Measurements from ENCODE around the gene TMEM121. TPM values are rescaled to one million over a fixed set of nuclear protein-coding genes. Genes with fewer than 3 reads are reported as not detected.

TMEM121 gene
- total RNA-seq, 2 experiments from 2014 or later, result 0.21 to 0.25 TPM

DNA sequence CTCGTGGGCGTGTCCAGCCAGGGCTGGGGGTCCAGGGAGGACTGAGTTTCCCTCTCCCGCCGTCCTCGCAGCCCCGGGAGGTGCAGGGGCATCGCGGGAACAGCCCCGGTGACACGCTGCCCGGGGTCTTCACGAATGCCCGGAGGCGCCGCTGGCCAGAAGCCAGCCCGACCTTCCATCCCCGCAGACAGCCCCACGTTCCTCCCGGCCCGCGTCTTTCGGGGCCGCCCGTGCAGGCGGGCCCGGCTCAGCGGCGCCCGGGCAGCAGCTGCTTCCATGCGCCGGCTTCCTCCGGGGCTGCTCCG, 36.2 kb upstream of the TMEM121 start:
- intact Hi-C loops (cut with micrococcal nuclease; ENCODE audit: unreplicated experiment), result loop anchor here (1.0 to 2.0 kb wide), 2 partner anchors 43 to 119 kb away; no protein-coding TSS in a partner anchor
- H3K4me3 ChIP-seq (ENCODE audit: low read depth, low read length, poor library complexity, severe bottlenecking), result peak overlapping the region; percentile 87
- ChIA-PET POLR2A (no interaction called here), CTCF (ENCODE audit: unreplicated experiment) (interaction anchor here (1.0 kb wide), 1 partner anchor 9 kb away, joined by 5 read pairs; no protein-coding TSS in a partner anchor)
- peaks cover 4% of the 10 kb centered on the region; the same call in 1 of the 2 replicates for H4K20me1 ChIP-seq (ENCODE audit: insufficient read depth, low read length)
- H3K4me1 ChIP-seq (ENCODE audit: insufficient read depth, low read length, poor library complexity, severe bottlenecking), result peaks cover 37% of the 10 kb centered on the region
- no peaks in the 10 kb centered on the region for H3K9me2 ChIP-seq (ENCODE audit: insufficient read depth, low read length)
- H3K79me2 ChIP-seq (ENCODE audit: insufficient read depth, low read depth, low read length), result 0 out of 2 replicates have a peak, but pooled peaks cover 6% of the 10 kb centered on the region
- no TSS peak for BruUV-seq (replicated peaks)
- H2AFZ ChIP-seq (ENCODE audit: low read length), result peak overlapping the region; percentile 68
- H3K27ac ChIP-seq (ENCODE audit: low read depth, low read length, poor library complexity, severe bottlenecking), result peak overlapping the region; percentile 72
- H3K4me2 ChIP-seq (ENCODE audit: low read length), result peak overlapping the region; percentile 87
- peaks cover 11% of the 10 kb centered on the region; the same call in 1 of the 2 replicates for H3K36me3 ChIP-seq (ENCODE audit: insufficient read depth, low read length)
- no peaks in the 10 kb centered on the region for H3K9me3 ChIP-seq (ENCODE audit: low read length)
- no peak for DNase-seq (ENCODE audit: low spot score)
- no peak for TF ChIP-seq EZH2phosphoT487 (IDR thresholded peaks at IDR 0.05; ENCODE audit: borderline replicate concordance, low read depth, low read length)
- TF ChIP-seq, protein P1, sequence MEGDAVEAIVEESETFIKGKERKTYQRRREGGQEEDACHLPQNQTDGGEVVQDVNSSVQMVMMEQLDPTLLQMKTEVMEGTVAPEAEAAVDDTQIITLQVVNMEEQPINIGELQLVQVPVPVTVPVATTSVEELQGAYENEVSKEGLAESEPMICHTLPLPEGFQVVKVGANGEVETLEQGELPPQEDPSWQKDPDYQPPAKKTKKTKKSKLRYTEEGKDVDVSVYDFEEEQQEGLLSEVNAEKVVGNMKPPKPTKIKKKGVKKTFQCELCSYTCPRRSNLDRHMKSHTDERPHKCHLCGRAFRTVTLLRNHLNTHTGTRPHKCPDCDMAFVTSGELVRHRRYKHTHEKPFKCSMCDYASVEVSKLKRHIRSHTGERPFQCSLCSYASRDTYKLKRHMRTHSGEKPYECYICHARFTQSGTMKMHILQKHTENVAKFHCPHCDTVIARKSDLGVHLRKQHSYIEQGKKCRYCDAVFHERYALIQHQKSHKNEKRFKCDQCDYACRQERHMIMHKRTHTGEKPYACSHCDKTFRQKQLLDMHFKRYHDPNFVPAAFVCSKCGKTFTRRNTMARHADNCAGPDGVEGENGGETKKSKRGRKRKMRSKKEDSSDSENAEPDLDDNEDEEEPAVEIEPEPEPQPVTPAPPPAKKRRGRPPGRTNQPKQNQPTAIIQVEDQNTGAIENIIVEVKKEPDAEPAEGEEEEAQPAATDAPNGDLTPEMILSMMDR (conservative IDR thresholded peaks at IDR 0.05; ENCODE audit: low read length), result no peak

GRCh38 chr14:105490572-105491365, 35.6 kb upstream of the TMEM121 start, which contains the start of gene TEDC1:
Gene TEDC1, plus strand, starts transcription at chr14:105491246. Its CDS starts 130 bp downstream, at chr14:105491376.
- Histone ChIP-seq H3K9me2 (ENCODE audit: insufficient read depth, low read length) (no peaks in the 10 kb centered on the region), H2AFZ (ENCODE audit: low read length) (peak within 1 kb of the TSS; percentile 68), H4K20me1 (ENCODE audit: insufficient read depth, low read length) (peaks cover 4% of the 10 kb centered on the region; the same call in 1 of the 2 replicates), H3K4me2 (ENCODE audit: low read length) (peak within 1 kb of the TSS; percentile 87), H3K79me2 (ENCODE audit: insufficient read depth, low read depth, low read length) (0 out of 2 replicates have a peak, but pooled peaks cover 6% of the 10 kb centered on the region), H3K4me1 (ENCODE audit: insufficient read depth, low read length, poor library complexity, severe bottlenecking) (peaks cover 37% of the 10 kb centered on the region), H3K27ac (ENCODE audit: low read depth, low read length, poor library complexity, severe bottlenecking) (peak within 1 kb of the TSS; percentile 80), H3K36me3 (ENCODE audit: insufficient read depth, low read length) (peaks cover 11% of the 10 kb centered on the region; the same call in 1 of the 2 replicates), H3K9me3 (ENCODE audit: low read length) (no peaks in the 10 kb centered on the region), H3K4me3 (ENCODE audit: low read depth, low read length, poor library complexity, severe bottlenecking) (peak within 1 kb of the TSS; percentile 96)
- ChIA-PET CTCF (ENCODE audit: unreplicated experiment) (interaction anchor here (0.9 to 1.0 kb wide), 2 partner anchors 10 kb away, joined by 5 to 6 read pairs; no protein-coding TSS in a partner anchor), POLR2A (no interaction called here)
- peak; percentile 100 for DNase-seq (ENCODE audit: low spot score)
- BruUV-seq (replicated peaks), result no TSS peak
- intact Hi-C loops (cut with micrococcal nuclease; ENCODE audit: unreplicated experiment), result loop anchor here (1.0 to 2.0 kb wide), 3 partner anchors 42 to 119 kb away; partner anchors contain the start of gene TEX22
- TF ChIP-seq, protein P1 (conservative IDR thresholded peaks at IDR 0.05; ENCODE audit: low read length), result peak; percentile 68
- no peak for TF ChIP-seq EZH2phosphoT487 (IDR thresholded peaks at IDR 0.05; ENCODE audit: borderline replicate concordance, low read depth, low read length)
